ENCODE results near the gene MRPL3. TPM values are rescaled to one million over a fixed set of nuclear protein-coding genes. Genes with fewer than 3 reads are reported as not detected.
"Not testable (repeated sequence)": the region's sequence is repeated elsewhere in the genome, so short reads cannot be mapped to it uniquely, and the experiment has no call there.

The MRPL3 gene
- total RNA-seq, 4 donors from 2014 or later: 23.9 to 64.3 (median 37.4) TPM

GRCh38 chr3:131491775-131492174 lies 11.0 kb downstream of the MRPL3 start:
- WGBS, 2 donors (ENCODE audit: low coverage in 1 of 2): 80 to 100% methylated on average over 2 of the region's 2 CpGs
- peaks cover 0 to 60% (median 9%) of the 10 kb centered on the region in 4 donors for H3K36me3 ChIP-seq

DNA sequence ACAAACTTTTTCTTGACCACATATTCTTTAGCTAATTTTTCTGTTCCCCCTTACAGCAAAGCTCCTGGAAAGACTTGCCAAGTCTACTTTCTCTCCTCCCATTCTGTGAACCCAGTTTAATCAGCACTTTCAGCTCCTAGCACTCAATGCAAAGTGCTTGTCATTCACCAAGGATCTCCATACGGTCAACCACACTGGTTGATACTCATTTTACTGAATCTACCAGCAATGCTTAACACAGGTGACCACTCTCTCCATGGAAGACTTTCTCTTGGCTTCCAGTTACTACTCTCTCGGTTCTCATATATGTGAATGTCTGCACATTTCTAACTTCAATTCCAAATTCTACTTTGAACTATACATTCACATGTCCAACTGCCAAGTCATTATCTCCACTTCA lies 11.7 kb downstream of the MRPL3 start:
- Histone ChIP-seq H3K4me3 (no peak overlapping the region), H3K27ac (no peak overlapping the region), H3K27me3 (no peaks in the 10 kb centered on the region), H3K36me3 (peaks cover 0 to 55% (median 7%) of the 10 kb centered on the region in 4 donors), H3K9me3 (no peaks in the 10 kb centered on the region), H3K4me1 (no peaks in the 10 kb centered on the region)
- TF ChIP-seq POLR2AphosphoS5 (IDR thresholded peaks at IDR 0.05): no peak
- TF ChIP-seq POLR2A (IDR thresholded peaks at IDR 0.05): no peak
- TF ChIP-seq CTCF (IDR thresholded peaks at IDR 0.05): no peak
- TF ChIP-seq EP300 (IDR thresholded peaks at IDR 0.05; ENCODE audit: low read depth): no peak
- DNase-seq: no peak
- 90% methylated on average over 2 of the region's 2 CpGs; no CpG with 5 or more reads in 1 of the 2 donors for WGBS, 2 donors (ENCODE audit: low coverage in 1 of 2)
- intact Hi-C loops (cut with DNase I; ENCODE audit: low total_unique reads) (no loop called here), in situ Hi-C loops (cut with MboI; ENCODE audit: low pct_ligation_motif_present in 1 of 4, low pct_unique_long_range_greater_than_20kb in 1 of 4, low sequenced_read_pairs in 3 of 4) (no loop called here)

More at GRCh38 chr3:131491775-131492174, 11.0 kb downstream of the MRPL3 start:
- Histone ChIP-seq H3K4me1 (no peaks in the 10 kb centered on the region), H3K4me3 (no peak overlapping the region), H3K27ac (no peak overlapping the region), H3K9me3 (no peaks in the 10 kb centered on the region), H3K27me3 (no peaks in the 10 kb centered on the region)
- TF ChIP-seq POLR2AphosphoS5 (IDR thresholded peaks at IDR 0.05) (no peak), POLR2A (IDR thresholded peaks at IDR 0.05) (no peak), CTCF (IDR thresholded peaks at IDR 0.05) (no peak), EP300 (IDR thresholded peaks at IDR 0.05; ENCODE audit: low read depth) (no peak)
- in situ Hi-C loops (cut with MboI; ENCODE audit: low pct_ligation_motif_present in 1 of 4, low pct_unique_long_range_greater_than_20kb in 1 of 4, low sequenced_read_pairs in 3 of 4): no loop called here
- no peak for DNase-seq
- intact Hi-C loops (cut with DNase I; ENCODE audit: low total_unique reads): no loop called here

DNA sequence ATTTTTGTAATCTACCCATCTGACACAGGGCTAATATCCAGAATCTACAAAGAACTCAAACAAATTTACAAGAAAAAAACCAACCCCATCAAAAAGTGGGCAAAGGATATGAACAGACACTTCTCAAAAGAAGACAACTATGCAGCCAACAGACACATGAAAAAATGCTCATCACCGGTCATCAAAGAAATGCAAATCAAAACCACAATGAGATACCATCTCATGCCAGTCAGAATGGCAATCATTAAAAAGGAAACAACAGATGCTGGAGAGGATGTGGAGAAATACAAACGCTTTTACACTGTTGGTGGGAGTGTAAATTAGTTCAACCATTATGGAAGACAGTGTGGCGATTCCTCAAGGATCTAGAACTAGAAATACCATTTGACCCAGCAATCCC lies 16.2 kb downstream of the MRPL3 start:
- in situ Hi-C loops (cut with MboI; ENCODE audit: low pct_ligation_motif_present in 1 of 4, low pct_unique_long_range_greater_than_20kb in 1 of 4, low sequenced_read_pairs in 3 of 4); intact Hi-C loops (cut with DNase I; ENCODE audit: low total_unique reads); H3K27me3 ChIP-seq; H3K4me1 ChIP-seq; DNase-seq; H3K9me3 ChIP-seq; H3K4me3 ChIP-seq; H3K27ac ChIP-seq: not testable (repeated sequence)
- peaks cover 0 to 39% (median 5%) of the 10 kb centered on the region in 4 donors for H3K36me3 ChIP-seq
- WGBS, 2 donors (ENCODE audit: low coverage in 1 of 2): 89 to 100% methylated on average over 2 to 3 of the region's 3 CpGs

DNA sequence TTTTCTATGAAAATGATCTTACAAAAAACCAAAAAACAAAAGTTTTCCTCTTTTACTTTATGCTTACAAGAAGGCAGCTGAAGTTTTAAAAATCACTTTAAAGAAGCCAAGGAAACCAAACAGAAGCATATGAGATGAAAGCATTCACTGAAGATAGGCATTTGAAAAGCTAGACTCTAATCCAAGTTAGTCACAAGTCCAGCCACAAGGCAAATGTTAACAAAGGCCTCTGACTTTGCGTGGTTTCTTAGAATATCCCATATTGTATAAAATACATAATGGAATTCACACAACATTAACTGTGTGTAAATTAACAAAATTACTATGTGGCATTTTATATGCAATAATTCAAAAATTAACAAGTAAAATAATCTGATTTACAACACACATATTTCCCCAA lies 17.7 kb downstream of the MRPL3 start:
- 88 to 100% methylated on average over 1 of the region's 1 CpG for WGBS, 2 donors (ENCODE audit: low coverage in 1 of 2)
- H3K9me3 ChIP-seq: no peaks in the 10 kb centered on the region
- H3K4me1 ChIP-seq: no peaks in the 10 kb centered on the region
- intact Hi-C loops (cut with DNase I; ENCODE audit: low total_unique reads): no loop called here
- TF ChIP-seq CTCF (IDR thresholded peaks at IDR 0.05) (no peak), EP300 (IDR thresholded peaks at IDR 0.05; ENCODE audit: low read depth) (no peak), POLR2AphosphoS5 (IDR thresholded peaks at IDR 0.05) (no peak), POLR2A (IDR thresholded peaks at IDR 0.05) (no peak)
- in situ Hi-C loops (cut with MboI; ENCODE audit: low pct_ligation_motif_present in 1 of 4, low pct_unique_long_range_greater_than_20kb in 1 of 4, low sequenced_read_pairs in 3 of 4): no loop called here
- no peaks in the 10 kb centered on the region for H3K27me3 ChIP-seq
- peaks cover 0 to 37% (median 5%) of the 10 kb centered on the region in 4 donors for H3K36me3 ChIP-seq
- no peak overlapping the region for H3K4me3 ChIP-seq
- no peak for DNase-seq
- no peak overlapping the region for H3K27ac ChIP-seq

DNA sequence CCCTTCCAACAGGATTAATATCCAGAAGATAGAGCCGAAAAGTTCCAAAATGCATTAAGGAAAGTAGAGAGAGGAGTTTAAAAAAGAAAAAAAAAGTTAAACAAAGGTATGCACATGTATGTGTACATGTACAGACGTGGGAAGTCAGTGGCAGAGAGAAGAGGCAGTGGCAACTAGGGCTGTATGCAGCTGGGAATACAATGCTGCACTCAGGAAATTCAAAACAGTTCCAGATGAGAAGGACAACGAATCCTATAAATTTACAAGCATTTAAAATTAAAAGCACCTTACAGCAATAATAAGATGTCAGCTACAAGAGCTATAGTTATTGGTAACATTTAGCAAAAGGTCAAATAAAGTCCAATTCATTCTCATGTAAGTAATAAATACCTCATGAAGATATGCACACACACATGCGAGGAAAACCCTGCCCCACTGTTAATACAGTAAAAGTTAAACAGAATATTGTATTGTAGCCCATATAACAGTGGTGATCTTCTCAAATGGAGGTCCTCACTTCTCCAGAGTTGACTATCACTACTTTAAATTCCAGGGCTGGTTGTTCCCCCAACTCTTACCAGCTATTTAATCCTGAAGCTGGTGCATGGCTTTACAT lies 18.2 kb downstream of the MRPL3 start:
- 78 to 79% methylated on average over 4 of the region's 4 CpGs for WGBS, 2 donors (ENCODE audit: low coverage in 1 of 2)
- Histone ChIP-seq H3K4me3 (no peak overlapping the region), H3K9me3 (no peaks in the 10 kb centered on the region), H3K27me3 (no peaks in the 10 kb centered on the region), H3K36me3 (peaks cover 0 to 32% (median 5%) of the 10 kb centered on the region in 4 donors), H3K4me1 (no peaks in the 10 kb centered on the region), H3K27ac (no peak overlapping the region)
- TF ChIP-seq POLR2AphosphoS5 (IDR thresholded peaks at IDR 0.05) (no peak), EP300 (IDR thresholded peaks at IDR 0.05; ENCODE audit: low read depth) (no peak), CTCF (IDR thresholded peaks at IDR 0.05) (no peak), POLR2A (IDR thresholded peaks at IDR 0.05) (no peak)
- no peak for DNase-seq
- in situ Hi-C loops (cut with MboI; ENCODE audit: low pct_ligation_motif_present in 1 of 4, low pct_unique_long_range_greater_than_20kb in 1 of 4, low sequenced_read_pairs in 3 of 4): no loop called here
- intact Hi-C loops (cut with DNase I; ENCODE audit: low total_unique reads): no loop called here

All from transverse colon (tissue), 4 donors.